Stimulated activated CD8-positive, alpha-beta memory T cell treated with anti-CD3 and anti-CD28 coated beads, Interleukin-7, amount 100 ng/mL, for 4 hours (primary cell): ENCODE measurements around the gene NOS1AP.
A peak's percentile ranks its signal among the peaks of the same experiment; 100 is the strongest.
"Not testable (repeated sequence)": the region's sequence is repeated elsewhere in the genome, so short reads cannot be mapped to it uniquely, and the experiment has no call there.

Source experiments
- DNase-seq, 2 donors: peaks; one replicate each; pipeline ENCODE4 v3.0.0-alpha.2; 2020; ENCODE audit warnings: low read depth in 2 of 2

The NOS1AP gene

GRCh38 chr1:162069334-162070093 is at the start of gene NOS1AP:
NOS1AP (plus strand) TSS chr1:162069691; CDS start chr1:162070178, 487 bp downstream.
- peak; percentile 44 to 73 for DNase-seq

- no peak for DNase-seq
Measured at GRCh38 chr1:162020150-162020549, 49.3 kb upstream of the NOS1AP start.

GRCh38 chr1:162021124-162021523 is 48.4 kb upstream of the NOS1AP start:
- DNase-seq, result no peak

- DNase-seq, result no peak
Measured at GRCh38 chr1:162022626-162023025, 46.9 kb upstream of the NOS1AP start.

- no peak for DNase-seq
Measured at GRCh38 chr1:162023181-162023546, 46.3 kb upstream of the NOS1AP start.

- DNase-seq, result peak in 1 of 2 donors; percentile 24
Measured at GRCh38 chr1:162023547-162024501, 45.7 kb upstream of the NOS1AP start, which contains the start of gene OLFML2B. OLFML2B (minus strand) TSS chr1:162023869; CDS start chr1:162023430, 439 bp downstream.

GRCh38 chr1:162025541-162025940 is 44.0 kb upstream of the NOS1AP start:
- no peak for DNase-seq

GRCh38 chr1:162026881-162027280 is 42.6 kb upstream of the NOS1AP start:
- no peak for DNase-seq

- DNase-seq, result no peak
Measured at GRCh38 chr1:162028726-162029125, 40.8 kb upstream of the NOS1AP start.

- DNase-seq, result no peak
Measured at GRCh38 chr1:162029157-162029556, 40.3 kb upstream of the NOS1AP start.

GRCh38 chr1:162030759-162031280 is 38.7 kb upstream of the NOS1AP start:
- DNase-seq, result no peak

- no peak for DNase-seq
Measured at GRCh38 chr1:162033428-162033827, 36.1 kb upstream of the NOS1AP start.

- DNase-seq, result no peak
Measured at GRCh38 chr1:162035241-162035640, 34.2 kb upstream of the NOS1AP start.

- no peak for DNase-seq
Measured at GRCh38 chr1:162036163-162036562, 33.3 kb upstream of the NOS1AP start.

- DNase-seq, result no peak
Measured at GRCh38 chr1:162038624-162039023, 30.9 kb upstream of the NOS1AP start.

- no peak for DNase-seq
Measured at GRCh38 chr1:162040001-162040400, 29.5 kb upstream of the NOS1AP start.

GRCh38 chr1:162040657-162041056 is 28.8 kb upstream of the NOS1AP start:
- DNase-seq, result no peak

GRCh38 chr1:162042361-162042760 is 27.1 kb upstream of the NOS1AP start:
- DNase-seq, result no peak

GRCh38 chr1:162046921-162047320 is 22.6 kb upstream of the NOS1AP start:
- no peak for DNase-seq

GRCh38 chr1:162053949-162054348 is 15.5 kb upstream of the NOS1AP start:
- not testable (repeated sequence) for DNase-seq

GRCh38 chr1:162055062-162055461 is 14.4 kb upstream of the NOS1AP start:
- DNase-seq, result no peak

GRCh38 chr1:162056043-162056442 is 13.4 kb upstream of the NOS1AP start:
- DNase-seq, result peak in 1 of 2 donors; percentile 10
